Measurements from ENCODE around the gene KCTD3. TPM values are rescaled to one million over a fixed set of nuclear protein-coding genes. Genes with fewer than 3 reads are reported as not detected.

The KCTD3 gene
- total and polyA plus RNA-seq, 2 of the 13 experiments (the other 11 are each of a cell fraction or from before 2014, with no cell fraction given): 49.8 to 68.1 TPM

GRCh38 chr1:215554865-215555264 is 12.2 kb upstream of the KCTD3 start:
- Histone ChIP-seq H3K4me1 (ENCODE audit: insufficient read depth, low read length) (peaks cover 30% of the 10 kb centered on the region), H3K9ac (ENCODE audit: insufficient read depth, low read depth, low read length) (no peak overlapping the region), H4K20me1 (ENCODE audit: insufficient read depth, low read length) (no peaks in the 10 kb centered on the region), H3K27me3 (ENCODE audit: control insufficient read depth in 1 of 2, insufficient read depth in 2 of 2, low read length in 2 of 2) (no peaks in the 10 kb centered on the region; a peak in 1 of 5 replicates), H2AFZ (ENCODE audit: low read length) (no peak overlapping the region), H3K4me2 (ENCODE audit: low read depth, low read length) (no peak overlapping the region), H3K36me3 (replicated peaks in 1 of 2; ENCODE audit: control insufficient read depth in 1 of 2, insufficient read depth in 2 of 2, low read length in 2 of 2) (no peaks in the 10 kb centered on the region), H3K4me3 (replicated peaks in 1 of 3; ENCODE audit: insufficient read depth in 1 of 3, low read depth in 2 of 3, low read length in 3 of 3) (no peak overlapping the region), H3K79me2 (ENCODE audit: insufficient read depth, low read length) (no peaks in the 10 kb centered on the region), H3K27ac (ENCODE audit: extremely low read length, insufficient read depth, low read length) (no peak overlapping the region), H3K9me3 (ENCODE audit: low read length) (peaks cover 10% of the 10 kb centered on the region; the same call in 1 of the 2 replicates)
- no peak for ATAC-seq
- TF ChIP-seq GPBP1L1 (CRISPR knock-in tag; IDR thresholded peaks at IDR 0.05): no peak
- no peak for TF ChIP-seq ZNF33A (CRISPR knock-in tag; IDR thresholded peaks at IDR 0.05; ENCODE audit: borderline replicate concordance)
- peak; percentile 74 to 84 for TF ChIP-seq MAFK (conservative IDR thresholded peaks at IDR 0.05 in 1 of 2, IDR thresholded peaks at IDR 0.05 in 1 of 2; ENCODE audit: low read length in 2 of 2)
- TF ChIP-seq ARID3A (IDR thresholded peaks at IDR 0.05; ENCODE audit: low read depth, low read length): no peak
- no peak for TF ChIP-seq ZNF350 (CRISPR knock-in tag; IDR thresholded peaks at IDR 0.05; ENCODE audit: borderline replicate concordance, low read depth)
- TF ChIP-seq ZFP37 (CRISPR knock-in tag; IDR thresholded peaks at IDR 0.05; ENCODE audit: borderline replicate concordance): no peak
- TF ChIP-seq MAFF (IDR thresholded peaks at IDR 0.05; ENCODE audit: low read depth, low read length): peak; percentile 72
- DNase-seq (ENCODE audit: low spot score): no peak
- ChIA-PET CTCF (ENCODE audit: low intra/inter-chr PET ratio, low total read pairs) (no interaction called here), POLR2A (no interaction called here)
- BruUV-seq (replicated peaks): no TSS peak
- in situ Hi-C loops (cut with HindIII; ENCODE audit: extremely low pct_ligation_motif_present, low pct_unique_long_range_greater_than_20kb) (no loop called here), intact Hi-C loops (cut with micrococcal nuclease; ENCODE audit: unreplicated experiment) (no loop called here)
- WGBS (ENCODE audit: low lambda C conversion rate): 93% methylated on average over 1 of the region's 1 CpG
- no peak for FAIRE-seq

Data from HepG2 (cell line).